Mesodermal cell (in vitro differentiated cells): ENCODE data around the gene PNISR.

ENCODE experiments used
- H3K27ac ChIP-seq: 2 replicates; pipeline ENCODE4 v1.7.0; 2013; ENCODE audit warnings: mild to moderate bottlenecking, low read depth, low read length, moderate library complexity; ENCODE audit not compliant: severe bottlenecking
- H3K36me3 ChIP-seq: 2 replicates; pipeline ENCODE4 v1.7.1; 2013; ENCODE audit warnings: mild to moderate bottlenecking, low read length, moderate library complexity; ENCODE audit not compliant: control insufficient read depth, insufficient read depth
- H3K4me1 ChIP-seq: one replicate; pipeline ENCODE4 v1.7.1; 2013; ENCODE audit warnings: mild to moderate bottlenecking, low read length; ENCODE audit not compliant: insufficient read depth, control insufficient read depth, poor library complexity, severe bottlenecking
- H3K4me3 ChIP-seq: 2 replicates; pipeline ENCODE4 v1.7.0; 2013; ENCODE audit warnings: low read length, control low read depth, mild to moderate bottlenecking; ENCODE audit not compliant: insufficient read depth, poor library complexity, severe bottlenecking; ENCODE audit errors: extremely low read depth
- H3K9me3 ChIP-seq: 2 replicates; pipeline ENCODE4 v1.7.1; 2013; ENCODE audit warnings: mild to moderate bottlenecking, low read length, moderate library complexity; ENCODE audit not compliant: control insufficient read depth
- WGBS, 2 experiments: methylation state at CpG; one replicate each; pipeline ENCODE4 v1.1.5; 2013; ENCODE audit warnings: missing lambda C conversion rate in 2 of 2; ENCODE audit not compliant: insufficient coverage in 2 of 2; 5-methylcytosine and 5-hydroxymethylcytosine counted together

The PNISR gene

DNA sequence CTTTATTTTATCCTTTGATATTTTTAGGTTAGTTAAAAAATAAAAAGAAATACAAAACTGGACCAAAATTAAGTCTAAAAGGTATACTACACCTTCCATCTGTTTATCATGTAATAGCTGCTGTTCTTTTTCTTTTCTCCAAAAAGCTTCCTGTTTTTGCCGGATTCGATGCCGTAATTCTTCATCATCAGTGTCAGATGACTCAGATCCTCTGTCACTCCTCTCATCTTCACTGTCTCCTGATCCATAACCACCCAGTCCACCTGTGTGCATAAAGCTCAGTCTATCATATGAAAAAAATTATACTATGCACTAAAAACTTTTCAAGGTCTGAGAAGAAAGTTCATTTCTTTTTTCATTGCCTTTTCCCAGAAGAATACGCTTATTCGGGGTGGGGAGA, 22.7 kb downstream of the PNISR start:
- H3K9me3 ChIP-seq, result no peaks in the 10 kb centered on the region
- H3K27ac ChIP-seq, result no peak overlapping the region
- 94 to 100% methylated on average over 3 of the region's 5 CpGs for WGBS, 2 experiments
- no peaks in the 10 kb centered on the region for H3K4me1 ChIP-seq
- no peak overlapping the region for H3K4me3 ChIP-seq
- peaks cover 68% of the 10 kb centered on the region for H3K36me3 ChIP-seq

- WGBS, 2 experiments, result no CpG with 5 or more reads among the region's 1 CpG
- no peaks in the 10 kb centered on the region for H3K4me1 ChIP-seq
- H3K36me3 ChIP-seq, result peaks cover 24% of the 10 kb centered on the region
- H3K27ac ChIP-seq, result no peak overlapping the region
- H3K4me3 ChIP-seq, result no peak overlapping the region
- no peaks in the 10 kb centered on the region for H3K9me3 ChIP-seq
These were observed 27.8 kb downstream of the PNISR start for GRCh38 chr6:99397287-99397686.

DNA sequence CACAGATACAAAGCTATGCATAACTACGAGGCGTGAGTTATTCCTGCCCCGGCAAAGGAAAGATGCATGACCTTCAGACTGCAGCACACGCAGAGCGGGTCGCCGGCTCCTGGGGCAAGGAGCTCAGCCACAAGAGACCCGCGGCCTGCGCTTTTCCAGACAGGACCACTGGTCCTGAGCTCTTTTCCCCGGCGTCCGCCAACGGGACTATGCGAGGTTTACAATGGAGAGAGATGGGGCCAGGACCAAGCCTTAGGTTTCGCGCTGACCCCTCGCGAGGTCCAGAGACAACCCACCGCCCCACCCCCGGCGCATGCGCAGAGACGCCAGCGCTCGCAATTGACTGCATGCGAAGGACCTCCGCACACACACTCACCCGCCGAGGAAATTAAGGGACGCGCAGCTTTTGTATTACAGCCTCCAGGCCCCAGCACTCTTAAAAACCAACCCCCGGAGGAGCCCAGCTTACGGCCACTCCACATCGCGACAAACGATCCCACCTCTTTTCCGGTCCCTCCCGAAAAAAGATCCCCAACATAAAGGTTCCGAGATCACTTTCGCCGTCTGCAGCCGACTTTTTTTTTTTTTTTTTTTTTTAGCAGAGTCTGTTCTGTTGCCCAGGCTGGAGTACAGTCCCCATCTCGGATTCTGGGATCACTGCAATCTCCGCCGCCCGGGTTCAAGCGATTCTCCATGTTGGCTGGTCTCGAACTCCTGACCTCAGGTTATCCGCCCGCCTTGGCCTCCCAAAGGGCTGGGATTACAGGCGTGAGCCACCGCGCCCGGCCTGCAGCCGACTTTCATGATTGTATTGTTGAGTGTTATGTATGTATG, 31.2 kb downstream of the PNISR start, which contains the start of gene COQ3:
TSS of gene COQ3 (minus strand) at position 498 of the 834 bp plus-strand sequence. CDS start at position 482, 16 bp downstream.
- no peaks in the 10 kb centered on the region for H3K9me3 ChIP-seq
- H3K36me3 ChIP-seq, result no peaks in the 10 kb centered on the region
- no peaks in the 10 kb centered on the region for H3K4me1 ChIP-seq
- peak within 1 kb of the TSS; percentile 61 for H3K4me3 ChIP-seq
- peak within 1 kb of the TSS; percentile 88 for H3K27ac ChIP-seq
- 4 to 14% methylated on average over 27 to 35 of the region's 56 CpGs for WGBS, 2 experiments

DNA sequence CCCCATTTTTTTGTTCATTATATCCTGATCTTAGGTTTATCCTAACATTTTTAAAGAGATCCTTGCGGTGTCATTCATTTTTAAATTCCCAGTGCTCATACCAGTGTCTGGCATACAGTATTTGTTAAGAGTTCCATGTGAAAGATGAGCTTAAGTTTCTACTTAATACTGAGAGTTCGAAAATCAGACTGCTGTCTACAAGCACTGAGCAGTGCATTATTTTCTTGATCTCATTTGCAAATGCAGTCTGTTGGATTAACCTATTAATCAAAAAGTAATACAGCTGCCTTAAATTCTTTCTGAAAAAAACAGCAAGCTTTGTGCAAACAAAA, 31.8 kb downstream of the PNISR start:
- no peaks in the 10 kb centered on the region for H3K4me1 ChIP-seq
- no peaks in the 10 kb centered on the region for H3K9me3 ChIP-seq
- H3K36me3 ChIP-seq, result no peaks in the 10 kb centered on the region
- WGBS, 2 experiments, result 83% methylated on average over 2 of the region's 2 CpGs; no CpG with 5 or more reads in 1 of the 2 experiments
- H3K27ac ChIP-seq, result peak overlapping the region; percentile 88
- H3K4me3 ChIP-seq, result peak overlapping the region; percentile 61

- Histone ChIP-seq H3K9me3 (no peaks in the 10 kb centered on the region), H3K27ac (no peak overlapping the region)
- no CpG with 5 or more reads among the region's 3 CpGs for WGBS, 2 experiments
These were observed 34.2 kb downstream of the PNISR start for GRCh38 chr6:99390896-99391295.

GRCh38 chr6:99384507-99384906, 40.6 kb downstream of the PNISR start:
- Histone ChIP-seq H3K9me3 (no peaks in the 10 kb centered on the region), H3K27ac (no peak overlapping the region)

More at GRCh38 chr6:99390896-99391295, 34.2 kb downstream of the PNISR start:
- H3K4me1 ChIP-seq, result no peaks in the 10 kb centered on the region
- H3K36me3 ChIP-seq, result no peaks in the 10 kb centered on the region
- H3K4me3 ChIP-seq, result no peak overlapping the region

GRCh38 chr6:99378636-99379035, 46.5 kb downstream of the PNISR start:
- no peaks in the 10 kb centered on the region for H3K9me3 ChIP-seq
- no peaks in the 10 kb centered on the region for H3K36me3 ChIP-seq
- H3K4me1 ChIP-seq, result no peaks in the 10 kb centered on the region
- H3K27ac ChIP-seq, result no peak overlapping the region
- no peak overlapping the region for H3K4me3 ChIP-seq

More at GRCh38 chr6:99384507-99384906, 40.6 kb downstream of the PNISR start:
- Histone ChIP-seq H3K4me1 (no peaks in the 10 kb centered on the region), H3K36me3 (no peaks in the 10 kb centered on the region), H3K4me3 (no peak overlapping the region)
- 94 to 97% methylated on average over 3 of the region's 3 CpGs for WGBS, 2 experiments

- H3K9me3 ChIP-seq, result no peaks in the 10 kb centered on the region
- no peak overlapping the region for H3K27ac ChIP-seq
- H3K4me1 ChIP-seq, result no peaks in the 10 kb centered on the region
- H3K36me3 ChIP-seq, result no peaks in the 10 kb centered on the region
- no peak overlapping the region for H3K4me3 ChIP-seq
These were observed 55.6 kb downstream of the PNISR start for GRCh38 chr6:99369533-99369932.

DNA sequence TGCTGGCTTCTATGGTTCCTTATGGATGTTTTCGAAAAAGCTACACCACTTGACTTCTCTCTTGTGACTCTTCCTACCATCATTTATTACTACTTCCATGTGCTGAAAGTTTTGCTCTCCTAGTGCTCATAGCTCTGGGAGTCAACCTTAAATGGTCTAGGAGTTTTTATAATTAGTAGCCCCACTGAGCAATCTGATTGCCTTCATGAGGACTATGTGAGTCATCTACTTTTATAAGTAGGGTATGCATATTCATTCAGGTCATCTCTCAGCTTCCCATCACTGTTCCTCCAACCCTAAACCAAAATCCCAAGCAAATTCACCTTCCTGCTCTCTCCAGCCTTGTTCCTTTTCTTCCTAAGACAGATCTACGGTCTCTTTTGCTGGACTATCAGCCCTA, 58.3 kb downstream of the PNISR start:
- no peak overlapping the region for H3K4me3 ChIP-seq
- no peaks in the 10 kb centered on the region for H3K9me3 ChIP-seq
- H3K36me3 ChIP-seq, result no peaks in the 10 kb centered on the region
- 100% methylated on average over 1 of the region's 2 CpGs; no CpG with 5 or more reads in 1 of the 2 experiments for WGBS, 2 experiments
- no peaks in the 10 kb centered on the region for H3K4me1 ChIP-seq
- no peak overlapping the region for H3K27ac ChIP-seq

DNA sequence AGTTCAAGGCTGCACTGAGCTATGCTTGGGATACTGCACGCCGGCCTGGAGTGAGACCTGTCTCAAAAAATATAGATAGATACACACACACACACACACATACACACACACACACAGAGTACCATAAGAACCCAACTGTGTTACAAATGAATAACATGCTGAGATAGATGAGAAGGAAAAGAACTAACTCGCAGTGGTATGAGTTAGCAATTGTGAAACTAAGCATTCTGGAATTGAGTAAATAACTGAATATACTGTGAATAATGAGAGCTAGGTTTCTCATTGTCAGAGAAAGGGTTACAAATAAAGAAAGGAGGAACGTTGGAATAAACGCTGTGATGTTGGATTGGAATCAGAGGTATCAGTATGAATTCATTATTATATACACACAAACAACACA, 61.1 kb downstream of the PNISR start:
- no peak overlapping the region for H3K4me3 ChIP-seq
- no peaks in the 10 kb centered on the region for H3K9me3 ChIP-seq
- no peaks in the 10 kb centered on the region for H3K36me3 ChIP-seq
- WGBS, 2 experiments, result 89 to 100% methylated on average over 1 of the region's 5 CpGs
- H3K4me1 ChIP-seq, result no peaks in the 10 kb centered on the region
- H3K27ac ChIP-seq, result no peak overlapping the region

DNA sequence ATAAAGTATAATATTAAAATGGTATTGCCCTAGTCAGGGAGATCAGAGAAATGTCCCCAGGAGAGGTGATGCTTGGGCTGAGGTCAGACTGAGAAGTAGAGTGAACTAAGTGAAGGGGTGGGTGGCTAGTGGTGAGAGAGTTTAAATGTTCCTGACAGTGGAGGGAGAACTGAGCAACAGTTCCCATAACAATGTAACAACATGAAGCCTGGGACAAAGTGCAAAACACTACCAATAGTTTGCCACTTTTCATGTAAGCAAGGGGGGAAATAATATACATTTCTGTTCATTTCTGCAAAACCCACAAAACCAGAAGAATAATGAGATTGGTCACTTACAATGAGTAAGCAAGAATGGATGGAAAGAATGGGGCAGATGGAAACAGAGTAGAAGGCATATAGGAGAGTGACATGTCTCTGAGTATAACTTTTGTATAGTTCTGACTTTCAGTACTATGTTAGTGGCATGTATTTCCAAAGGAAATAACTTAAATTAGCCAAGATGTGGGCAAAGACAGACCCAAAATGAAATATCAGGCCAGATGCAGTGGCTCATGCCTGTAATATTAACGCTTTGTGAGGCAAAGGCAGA, 62.3 kb downstream of the PNISR start:
- no peaks in the 10 kb centered on the region for H3K36me3 ChIP-seq
- no peak overlapping the region for H3K4me3 ChIP-seq
- no peaks in the 10 kb centered on the region for H3K4me1 ChIP-seq
- no peak overlapping the region for H3K27ac ChIP-seq
- 92 to 100% methylated on average over 1 of the region's 1 CpG for WGBS, 2 experiments
- H3K9me3 ChIP-seq, result no peaks in the 10 kb centered on the region
